A673 (cell line): ENCODE measurements around the gene PHB1. TPM values are rescaled to one million over a fixed set of nuclear protein-coding genes. Genes with fewer than 3 reads are reported as not detected.

Experiments
- BruUV-seq: library from RNA; stranded (reverse); fragments of 400-500 nt; replicated peaks from 2 replicates; lab custom pipeline; 2021; lab: Mats Ljungman, UMichigan
- CTCF ChIA-PET: fragments of 300-600 bp; sonication (Branson Sonifier 250); formaldehyde crosslinking; loops from one replicate; lab custom pipeline; 2022; ENCODE audit warnings: antibody characterized with exemption; lab: Charles Lee
- POLR2A ChIA-PET: fragments of 300-600 bp; sonication (Branson Sonifier 250); formaldehyde crosslinking; loops from one replicate; lab custom pipeline; 2022; ENCODE audit warnings: antibody characterized with exemption; ENCODE audit not compliant: low non-redundant PET; lab: Charles Lee
- DNase-seq: peaks from one replicate; pipeline ENCODE4 v3.0.0-alpha.2; 2015; ENCODE audit warnings: low spot score
- H3K27ac ChIP-seq: fragments of 200-600 bp; sonication (generic); 2 replicates; pipeline ENCODE4 v1.5.1; 2016; ENCODE audit warnings: mixed run types, low read depth, mild to moderate bottlenecking, mixed read lengths, antibody characterized with exemption, low read length; ENCODE audit not compliant: poor library complexity, severe bottlenecking
- H3K27me3 ChIP-seq: fragments of 200-600 bp; sonication (generic); replicated peaks from 2 replicates; pipeline ENCODE4 v1.6.1; 2017; ENCODE audit warnings: mixed run types, low read depth, mild to moderate bottlenecking, mixed read lengths, antibody characterized with exemption, low read length; ENCODE audit not compliant: insufficient read depth, poor library complexity
- H3K36me3 ChIP-seq: fragments of 200-600 bp; sonication (generic); 2 replicates; pipeline ENCODE4 v1.6.1; 2016; ENCODE audit warnings: mixed run types, mild to moderate bottlenecking, mixed read lengths, antibody characterized with exemption, low read length; ENCODE audit not compliant: insufficient read depth, poor library complexity, severe bottlenecking
- H3K4me1 ChIP-seq: fragments of 200-600 bp; sonication (generic); 2 replicates; pipeline ENCODE4 v1.6.1; 2017; ENCODE audit warnings: mixed run types, mild to moderate bottlenecking, mixed read lengths, antibody characterized with exemption, low read length; ENCODE audit not compliant: insufficient read depth, poor library complexity, severe bottlenecking
- H3K4me3 ChIP-seq: fragments of 200-600 bp; sonication (generic); 2 replicates; pipeline ENCODE4 v1.5.1; 2016; ENCODE audit warnings: low read depth, mixed run types, mild to moderate bottlenecking, mixed read lengths, low read length; ENCODE audit not compliant: poor library complexity, severe bottlenecking
- H3K9me3 ChIP-seq: fragments of 200-600 bp; sonication (generic); 2 replicates; pipeline ENCODE4 v1.6.1; 2016; ENCODE audit warnings: mixed run types, low read depth, mild to moderate bottlenecking, mixed read lengths, antibody characterized with exemption, low read length; ENCODE audit not compliant: poor library complexity, severe bottlenecking
- EZH2 ChIP-seq: fragments of 200-600 bp; sonication (generic); IDR thresholded peaks from 2 replicates; pipeline ENCODE4 v1.6.1; 2017; ENCODE audit warnings: borderline replicate concordance, low read depth, mild to moderate bottlenecking, mixed read lengths, antibody characterized with exemption, low read length; ENCODE audit not compliant: poor library complexity, severe bottlenecking
- intact Hi-C: fragments of 100-400 bp; cut with micrococcal nuclease; formaldehyde crosslinking; loops from one replicate; pipeline ENCODE4 v1.10.0; 2022; ENCODE audit not compliant: unreplicated experiment
- total RNA-seq: library from RNA; stranded (reverse); gene quantifications from 2 replicates; pipeline ENCODE4 v1.2.3, GENCODE V29; 2021
- TF ChIP-seq, protein P1 (sequence below): fragments of 300-800, 200-600 bp; sonication (generic); conservative IDR thresholded peaks from 2 replicates; pipeline ENCODE4 v1.5.1; 2017; ENCODE audit warnings: low read depth, mild to moderate bottlenecking, antibody characterized with exemption, low read length, moderate library complexity, mixed read lengths

The PHB1 gene
- total RNA-seq, 1 experiment from 2014 or later = 451 TPM

DNA sequence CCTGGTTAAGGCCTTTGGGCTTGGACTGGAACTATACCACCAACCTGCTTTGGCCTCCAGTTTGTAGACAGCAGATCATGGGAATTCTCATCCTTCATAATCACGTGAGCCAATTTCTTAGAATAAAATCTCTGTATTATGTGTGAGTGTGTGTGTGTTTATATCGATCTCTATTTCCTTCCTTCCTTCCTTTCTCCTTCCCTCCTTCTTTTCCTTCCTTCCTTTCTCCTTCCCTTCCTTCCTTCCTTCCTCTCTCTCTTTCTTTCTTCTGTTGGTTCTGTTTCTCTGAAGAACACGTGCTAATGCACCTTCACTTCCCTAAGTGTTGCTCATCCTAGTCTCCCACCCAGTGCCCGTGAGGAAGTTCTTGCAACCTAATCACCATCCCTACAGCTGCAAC, 35.5 kb upstream of the PHB1 start:
- H3K9me3 ChIP-seq = no peaks in the 10 kb centered on the region
- POLR2A ChIA-PET = no interaction called here
- DNase-seq = no peak
- TF ChIP-seq, protein P1, sequence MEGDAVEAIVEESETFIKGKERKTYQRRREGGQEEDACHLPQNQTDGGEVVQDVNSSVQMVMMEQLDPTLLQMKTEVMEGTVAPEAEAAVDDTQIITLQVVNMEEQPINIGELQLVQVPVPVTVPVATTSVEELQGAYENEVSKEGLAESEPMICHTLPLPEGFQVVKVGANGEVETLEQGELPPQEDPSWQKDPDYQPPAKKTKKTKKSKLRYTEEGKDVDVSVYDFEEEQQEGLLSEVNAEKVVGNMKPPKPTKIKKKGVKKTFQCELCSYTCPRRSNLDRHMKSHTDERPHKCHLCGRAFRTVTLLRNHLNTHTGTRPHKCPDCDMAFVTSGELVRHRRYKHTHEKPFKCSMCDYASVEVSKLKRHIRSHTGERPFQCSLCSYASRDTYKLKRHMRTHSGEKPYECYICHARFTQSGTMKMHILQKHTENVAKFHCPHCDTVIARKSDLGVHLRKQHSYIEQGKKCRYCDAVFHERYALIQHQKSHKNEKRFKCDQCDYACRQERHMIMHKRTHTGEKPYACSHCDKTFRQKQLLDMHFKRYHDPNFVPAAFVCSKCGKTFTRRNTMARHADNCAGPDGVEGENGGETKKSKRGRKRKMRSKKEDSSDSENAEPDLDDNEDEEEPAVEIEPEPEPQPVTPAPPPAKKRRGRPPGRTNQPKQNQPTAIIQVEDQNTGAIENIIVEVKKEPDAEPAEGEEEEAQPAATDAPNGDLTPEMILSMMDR = no peak
- TF ChIP-seq EZH2 = no peak
- no peak overlapping the region for H3K27ac ChIP-seq
- CTCF ChIA-PET = no interaction called here
- H3K27me3 ChIP-seq = no peaks in the 10 kb centered on the region
- intact Hi-C loops = no loop called here
- H3K36me3 ChIP-seq = no peaks in the 10 kb centered on the region
- H3K4me3 ChIP-seq = no peak overlapping the region
- no peaks in the 10 kb centered on the region for H3K4me1 ChIP-seq
- BruUV-seq = no TSS peak

DNA sequence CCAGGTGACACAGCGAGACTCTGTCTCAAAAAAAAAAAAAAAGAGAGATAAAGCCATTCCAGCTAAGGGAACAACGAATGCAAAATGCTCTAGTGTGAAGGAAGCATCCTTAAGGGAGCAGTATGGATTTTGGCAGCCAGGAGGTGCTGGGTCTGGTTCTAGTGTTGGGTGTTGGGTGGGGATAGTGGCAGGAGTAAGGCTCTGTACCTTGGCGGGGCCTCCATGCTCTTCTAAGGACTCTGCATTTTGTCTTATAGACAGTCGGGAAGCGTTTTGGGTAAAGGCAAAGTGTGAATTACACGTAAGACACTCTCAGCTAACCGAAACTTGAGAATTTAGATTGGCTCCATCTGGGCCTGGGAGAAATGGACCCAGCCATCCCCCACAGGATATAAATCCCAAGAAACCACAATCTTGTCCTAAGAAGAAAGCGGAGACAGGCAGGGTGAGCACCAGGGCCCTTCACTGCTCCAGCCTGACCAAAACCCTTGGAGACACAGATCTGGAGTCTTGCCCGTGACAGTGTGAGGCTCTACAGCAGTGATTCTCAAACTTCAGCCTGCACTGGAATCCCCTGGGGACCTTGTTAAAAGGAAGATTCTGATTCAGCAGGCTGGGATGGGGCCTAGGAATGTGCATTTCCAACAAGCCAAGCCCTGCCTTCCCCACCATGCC, 33.1 kb upstream of the PHB1 start:
- H3K4me1 ChIP-seq = no peaks in the 10 kb centered on the region
- POLR2A ChIA-PET = interaction anchor here (0.6 kb wide), 1 partner anchor 8 kb away, joined by 7 read pairs; no protein-coding TSS in a partner anchor
- H3K27me3 ChIP-seq = no peaks in the 10 kb centered on the region
- no TSS peak for BruUV-seq
- no peaks in the 10 kb centered on the region for H3K36me3 ChIP-seq
- TF ChIP-seq EZH2 = no peak
- TF ChIP-seq, protein P1 = no peak
- CTCF ChIA-PET = interaction anchor here (0.6 kb wide), 1 partner anchor 174 kb away, joined by 3 read pairs; no protein-coding TSS in a partner anchor
- H3K9me3 ChIP-seq = no peaks in the 10 kb centered on the region
- no peak overlapping the region for H3K27ac ChIP-seq
- DNase-seq = no peak
- no peak overlapping the region for H3K4me3 ChIP-seq
- intact Hi-C loops = no loop called here

DNA sequence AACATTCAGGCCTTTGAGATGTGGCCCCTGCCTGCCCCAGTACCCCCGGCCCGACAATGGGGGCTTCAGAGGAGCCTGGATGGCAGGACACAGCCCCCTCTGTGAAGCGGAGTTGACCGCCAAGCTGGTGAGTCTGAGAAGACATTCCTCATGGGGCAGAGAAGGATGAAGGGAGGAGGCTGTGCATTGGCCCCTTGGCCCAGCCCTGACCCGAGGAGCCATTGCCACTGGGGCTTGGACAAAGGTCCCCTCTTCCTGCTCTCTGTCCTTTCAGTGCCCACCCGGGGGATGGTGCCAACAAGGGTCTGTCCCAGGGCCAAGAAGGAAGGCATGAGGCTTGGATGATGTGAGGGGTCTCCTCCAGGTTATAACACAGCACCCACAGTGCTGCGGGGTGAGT, 30.9 kb upstream of the PHB1 start:
- TF ChIP-seq EZH2 = no peak
- TF ChIP-seq, protein P1 = no peak
- Histone ChIP-seq H3K27ac (no peak overlapping the region), H3K9me3 (no peaks in the 10 kb centered on the region), H3K4me3 (no peak overlapping the region), H3K4me1 (no peaks in the 10 kb centered on the region), H3K36me3 (no peaks in the 10 kb centered on the region), H3K27me3 (no peaks in the 10 kb centered on the region)
- intact Hi-C loops = no loop called here
- POLR2A ChIA-PET = no interaction called here
- no peak for DNase-seq
- CTCF ChIA-PET = no interaction called here
- no TSS peak for BruUV-seq
